GM19025 (cell line): Measurements from ENCODE around the gene ARHGAP15.

Source experiments
- ATAC-seq: cut with Tn5 transposase; IDR thresholded peaks from one replicate; pipeline ENCODE4 v1.9.1; 2021; ENCODE audit warnings: mild to moderate bottlenecking, low read depth, moderate library complexity; ENCODE audit not compliant: unreplicated experiment

ARHGAP15 gene

DNA sequence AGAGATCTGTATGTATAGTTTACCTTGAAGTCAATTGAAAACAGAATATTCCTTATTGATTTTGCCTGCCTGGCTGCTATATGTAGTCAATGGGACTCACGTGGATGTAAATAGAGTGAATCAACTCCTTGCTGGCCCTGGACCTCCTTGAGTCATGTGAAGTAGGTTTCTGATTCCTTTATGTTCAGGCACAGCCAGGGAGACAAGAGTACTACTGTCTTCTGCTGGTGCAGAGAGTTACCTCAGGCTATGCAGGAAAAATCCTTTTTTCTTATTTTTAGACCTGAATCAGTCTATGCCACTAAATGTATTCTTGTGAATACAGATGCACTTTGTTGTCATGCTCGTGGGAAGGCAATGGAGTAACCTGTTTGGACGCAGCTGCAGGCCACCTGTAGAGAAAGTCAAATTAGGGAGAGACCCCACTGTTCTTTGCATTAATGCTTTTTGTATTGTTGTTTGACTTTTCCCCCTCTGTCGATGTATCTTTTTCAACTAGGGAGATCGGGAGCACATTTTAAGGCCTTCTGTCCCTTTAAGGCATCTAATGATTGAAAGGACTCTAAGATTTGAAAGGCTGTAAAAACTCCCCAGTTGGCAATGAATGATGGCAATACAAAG, 473.9 kb downstream of the ARHGAP15 start:
- no peak for ATAC-seq

DNA sequence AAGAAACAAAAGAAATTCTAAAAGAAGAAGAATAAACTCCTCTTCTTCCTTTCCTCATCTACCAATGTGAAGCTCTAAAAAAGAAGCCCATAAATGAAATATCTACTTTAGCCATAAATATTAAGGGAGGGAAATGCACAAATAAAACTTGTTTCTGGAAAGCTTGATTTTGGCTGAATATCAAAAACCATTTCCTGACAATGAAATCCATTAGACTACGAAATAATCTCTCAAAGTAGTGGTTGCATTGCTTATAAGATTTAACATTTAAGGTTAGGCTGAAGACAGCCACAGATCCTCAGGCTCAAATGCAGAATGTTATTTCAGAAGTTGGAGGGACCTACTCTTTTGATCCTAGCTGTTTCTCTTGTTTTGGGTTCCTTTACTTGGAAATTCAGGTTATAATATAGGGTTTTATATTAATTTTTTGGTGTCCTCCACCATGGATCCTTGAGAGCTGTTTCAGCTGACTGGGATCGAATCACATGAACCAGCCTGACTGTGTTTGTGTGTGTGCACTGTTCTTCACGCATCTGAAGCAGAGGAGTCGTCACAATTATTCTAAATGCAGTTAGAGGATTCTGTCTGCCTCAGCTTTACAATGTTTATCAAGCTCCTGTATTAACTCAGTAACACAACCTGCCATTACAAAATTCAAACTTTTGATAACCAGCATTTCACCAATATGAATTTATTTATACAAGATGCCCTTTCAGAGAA, 474.8 kb downstream of the ARHGAP15 start:
- ATAC-seq, result no peak

DNA sequence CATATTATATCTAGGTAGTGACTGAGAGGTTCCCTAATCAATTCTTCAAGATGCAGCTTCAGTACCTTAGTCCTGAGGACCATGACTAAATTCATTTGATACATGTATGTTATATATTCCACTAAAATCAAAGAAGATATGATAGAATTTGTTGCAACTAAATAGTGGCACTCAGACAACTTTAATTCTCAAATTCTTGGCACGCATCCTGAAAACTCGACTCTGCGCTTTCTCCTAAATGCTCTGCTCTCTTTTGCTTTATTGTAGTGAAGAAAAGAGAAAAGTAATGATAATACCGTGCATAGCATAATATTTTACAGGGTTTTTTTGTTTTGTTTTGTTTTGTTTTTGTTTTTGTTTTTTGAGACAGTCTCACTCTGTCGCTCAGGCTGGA, 475.3 kb downstream of the ARHGAP15 start:
- no peak for ATAC-seq

DNA sequence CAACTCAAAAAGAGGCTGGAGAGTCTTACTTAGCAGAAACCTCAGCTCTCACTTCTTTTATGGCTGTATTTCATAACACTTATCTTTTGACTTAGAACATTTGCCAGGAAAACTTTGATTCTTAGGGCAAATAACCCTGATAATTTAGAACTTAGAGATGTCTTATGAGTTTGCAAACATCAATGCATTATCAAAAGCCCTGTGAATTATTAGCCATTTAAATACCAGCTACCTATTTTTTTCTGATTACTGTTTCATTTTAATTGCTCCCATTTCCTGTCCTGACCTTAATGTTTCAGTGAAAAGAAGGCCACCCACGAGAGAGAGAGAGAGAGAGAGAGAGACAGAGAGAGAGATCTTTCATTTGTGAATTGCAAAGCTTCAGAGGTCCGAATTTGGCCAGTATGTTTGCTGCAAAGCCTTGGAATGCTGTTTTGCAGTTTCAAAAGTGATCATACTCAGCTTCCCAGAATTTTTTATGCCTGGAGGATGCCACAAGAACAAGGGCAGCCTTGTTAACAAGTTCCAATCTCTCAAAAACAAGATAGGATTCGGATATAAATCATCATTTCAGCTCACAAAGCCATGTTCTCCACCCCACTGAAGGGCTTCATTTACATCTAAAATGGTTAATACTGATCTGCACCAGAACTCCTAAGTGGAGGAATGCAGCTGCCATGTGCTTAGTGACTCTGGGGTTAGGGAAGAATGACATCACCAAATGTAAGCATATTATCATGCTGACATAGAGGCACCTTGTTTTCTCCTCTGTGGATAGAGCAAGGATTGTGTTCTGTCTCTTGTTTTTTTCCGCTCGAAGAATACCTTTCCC, 478.2 kb downstream of the ARHGAP15 start:
- no peak for ATAC-seq

DNA sequence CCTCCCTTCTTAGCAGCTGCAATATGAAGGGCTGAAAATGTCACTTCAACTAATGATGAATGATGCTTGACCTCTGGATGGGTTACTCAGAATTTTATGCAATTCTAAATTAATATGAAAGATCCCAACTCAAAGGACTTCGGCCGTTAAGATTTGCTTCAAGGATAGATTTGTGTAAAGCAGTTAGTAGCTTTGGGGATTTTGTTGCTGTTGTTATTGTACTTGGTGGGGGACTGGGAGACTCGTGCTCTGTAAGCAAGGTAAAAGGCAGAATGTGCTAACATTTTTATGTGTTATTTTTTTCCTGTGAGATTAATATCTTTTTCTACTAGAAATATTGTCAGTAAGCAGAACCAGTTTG, 478.8 kb downstream of the ARHGAP15 start:
- ATAC-seq, result no peak

DNA sequence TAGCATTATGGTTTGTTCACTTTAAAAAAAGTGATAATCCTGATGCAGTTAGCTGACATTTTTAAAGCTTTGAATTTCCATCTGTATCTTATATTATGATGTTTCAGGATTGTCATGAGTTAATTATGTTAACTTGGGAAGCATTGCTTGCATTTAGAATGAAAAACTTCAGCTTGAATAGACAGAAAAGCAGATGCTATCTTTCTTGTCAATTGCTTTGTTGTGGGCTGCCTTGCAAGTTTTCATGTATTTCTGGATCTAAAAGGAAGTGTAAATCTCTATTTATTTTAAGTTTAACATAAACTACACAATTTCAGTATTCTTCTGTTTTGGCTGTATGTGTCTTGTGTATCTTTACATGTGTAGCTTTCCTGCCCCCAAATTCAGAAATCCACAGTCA, 479.5 kb downstream of the ARHGAP15 start:
- ATAC-seq, result no peak

DNA sequence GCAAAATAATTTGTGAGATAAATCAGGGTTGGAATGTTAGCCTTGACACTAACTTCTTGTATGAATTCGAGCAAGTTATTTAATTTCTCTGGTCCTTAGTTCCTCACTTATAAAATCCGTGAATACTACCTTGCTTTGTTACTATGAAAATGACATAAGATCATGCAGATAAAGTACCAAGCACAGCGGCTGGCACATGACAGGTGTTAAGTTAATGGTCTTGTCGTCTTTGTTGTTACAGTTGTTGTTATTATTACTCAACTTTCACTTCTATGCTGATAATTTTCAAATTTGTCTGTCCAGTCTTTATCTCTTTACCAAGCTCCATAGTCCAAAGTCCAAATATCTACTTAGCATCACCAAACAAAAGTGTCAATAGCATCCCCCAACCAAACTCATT, 482.1 kb downstream of the ARHGAP15 start:
- ATAC-seq, result no peak

DNA sequence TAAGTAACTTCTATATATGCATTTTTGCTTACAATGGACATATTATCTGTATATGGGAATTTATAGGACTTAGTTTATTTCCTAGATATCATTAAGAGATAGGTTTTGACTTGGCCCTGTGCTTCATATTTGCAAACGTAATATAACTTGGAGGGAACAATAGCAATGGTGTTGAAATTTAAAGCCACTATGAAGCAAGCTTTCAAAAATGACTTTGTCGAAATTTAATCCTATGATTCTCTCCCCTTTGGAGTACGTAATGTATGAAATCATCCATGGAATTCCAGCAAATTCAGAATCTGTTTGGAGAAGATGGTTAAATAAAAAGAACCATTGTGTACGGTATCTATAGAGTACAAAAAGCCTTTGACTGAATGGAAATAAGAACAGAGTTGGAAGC, 486.3 kb downstream of the ARHGAP15 start:
- ATAC-seq, result no peak

DNA sequence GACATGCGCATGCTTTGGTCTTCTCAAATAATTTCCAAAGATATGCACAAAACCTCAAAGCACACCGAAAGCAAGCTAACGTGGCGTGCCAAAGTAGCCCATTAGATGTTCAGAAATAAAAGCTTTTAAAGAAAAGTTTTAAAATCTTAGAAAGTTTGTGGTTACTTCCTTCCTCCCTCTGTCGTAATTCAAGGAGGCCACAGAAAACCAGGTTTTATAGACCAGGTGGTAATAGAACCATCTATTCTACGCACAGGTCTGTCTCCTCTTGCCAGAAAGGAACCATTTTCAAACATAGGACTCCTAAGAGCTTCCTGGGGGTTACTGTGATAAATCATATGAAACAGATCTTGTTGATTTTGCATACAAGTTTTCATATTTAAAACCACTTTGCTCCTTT, 487.2 kb downstream of the ARHGAP15 start:
- no peak for ATAC-seq

DNA sequence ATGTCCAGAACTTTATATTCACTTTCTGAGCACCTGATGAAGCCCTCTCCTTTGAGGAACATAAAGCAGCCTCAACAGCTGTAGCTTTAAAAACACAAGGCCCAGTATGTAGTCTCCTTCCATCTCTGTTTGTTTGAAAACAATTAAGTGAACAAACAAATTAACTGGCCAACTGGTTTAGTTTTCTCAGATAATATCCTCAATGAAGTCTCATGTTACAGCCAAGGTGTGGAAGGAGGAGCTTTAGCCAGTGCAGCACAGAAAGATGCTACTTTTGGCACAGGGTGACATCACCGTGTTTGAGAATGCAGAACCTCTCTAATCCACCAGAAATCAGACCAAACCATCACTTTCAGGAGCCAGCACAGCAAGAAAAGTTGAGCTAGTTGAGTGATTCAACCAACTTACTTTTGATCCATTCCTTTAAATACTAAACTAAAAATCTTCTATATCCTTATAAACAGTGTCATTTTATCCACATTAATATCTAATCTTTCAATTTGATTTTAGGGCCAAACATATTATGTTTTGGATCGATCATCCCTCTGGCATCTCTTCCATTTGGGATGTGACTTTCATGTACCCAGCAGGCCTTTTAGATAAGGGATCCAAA, 488.7 kb downstream of the ARHGAP15 start:
- ATAC-seq, result no peak

DNA sequence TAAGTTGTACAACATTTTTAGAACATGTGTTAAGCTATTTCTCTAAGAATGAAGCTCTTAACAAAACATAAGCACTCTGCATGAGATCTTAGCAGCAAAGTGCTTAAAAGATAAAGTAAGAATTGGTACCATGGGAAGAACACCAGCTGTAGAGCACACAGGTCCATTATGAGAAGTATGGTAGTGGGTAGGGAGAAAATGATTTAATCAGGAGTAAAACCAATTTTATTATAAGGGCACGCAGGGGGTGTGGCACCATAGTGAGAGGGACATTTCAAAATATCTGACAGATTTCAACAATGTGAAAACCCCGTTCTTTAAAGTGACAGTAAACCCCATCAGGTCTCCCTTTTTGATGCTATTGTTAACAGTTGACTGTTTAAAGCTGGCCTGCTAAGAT, 492.9 kb downstream of the ARHGAP15 start:
- ATAC-seq, result no peak

DNA sequence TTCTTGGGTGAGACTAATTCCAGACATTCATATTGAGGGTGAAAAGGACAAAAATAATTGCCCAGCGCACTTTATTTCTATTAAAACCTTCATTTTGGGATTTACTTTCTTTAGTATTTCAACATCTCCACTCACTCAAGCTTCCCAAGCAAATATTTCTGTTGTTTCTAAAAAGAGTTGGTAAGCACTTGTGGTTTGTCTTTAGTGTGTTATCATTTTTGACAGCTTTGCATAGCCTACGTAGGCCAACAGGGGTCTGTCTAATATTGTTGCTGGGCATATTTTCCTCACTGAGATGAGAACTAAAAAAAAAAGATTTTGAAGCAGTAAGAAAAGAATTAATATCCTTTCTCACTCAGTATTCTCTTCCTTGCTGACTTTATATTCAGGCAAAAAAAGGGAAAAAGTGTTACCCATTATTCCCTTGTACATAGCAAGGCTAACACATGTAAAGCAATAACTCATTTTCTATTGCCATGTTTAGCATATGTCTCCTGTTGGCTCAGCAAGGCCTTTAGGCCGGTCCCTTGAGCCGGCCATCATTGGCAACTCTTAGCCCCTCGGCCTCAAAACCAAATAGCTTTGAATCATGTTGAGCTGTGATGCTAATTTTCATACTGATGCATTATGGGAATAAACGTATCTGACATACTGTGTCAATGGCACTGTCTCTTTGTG, 494.2 kb downstream of the ARHGAP15 start:
- no peak for ATAC-seq

DNA sequence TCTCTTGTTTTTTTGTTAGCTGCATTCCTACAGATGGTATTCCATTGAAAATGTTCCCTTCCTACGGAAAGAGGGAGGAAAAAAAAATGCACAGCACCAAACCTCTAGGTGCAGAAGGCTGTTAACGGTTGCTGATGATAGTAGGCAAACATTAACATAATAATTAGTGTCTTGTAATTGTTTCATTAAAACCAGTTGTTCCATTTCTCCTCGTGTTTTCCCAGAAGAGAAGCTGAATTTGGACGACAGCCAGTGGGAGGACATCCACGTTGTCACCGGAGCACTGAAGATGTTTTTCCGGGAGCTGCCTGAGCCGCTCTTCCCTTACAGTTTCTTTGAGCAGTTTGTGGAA, 494.7 kb downstream of the ARHGAP15 start:
- no peak for ATAC-seq

DNA sequence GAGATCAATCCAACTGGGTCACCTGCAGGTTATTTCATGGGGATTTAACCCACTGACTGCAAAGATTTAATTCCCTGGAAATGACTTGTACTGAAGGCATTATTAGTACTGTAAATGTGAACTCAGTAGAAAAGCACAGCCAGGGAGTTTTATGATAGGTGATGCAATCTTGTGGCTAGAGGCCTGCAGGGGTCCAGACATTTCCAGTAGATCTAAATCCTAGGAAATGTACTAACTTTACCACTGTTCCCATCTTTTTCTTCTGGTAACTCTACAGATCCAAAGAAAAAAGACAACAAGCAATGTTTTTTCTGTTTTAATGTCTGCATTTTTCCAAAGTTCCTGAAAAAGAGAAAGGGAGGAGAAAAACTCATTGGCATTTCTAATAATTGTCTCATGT, 500.1 kb downstream of the ARHGAP15 start:
- ATAC-seq, result no peak

DNA sequence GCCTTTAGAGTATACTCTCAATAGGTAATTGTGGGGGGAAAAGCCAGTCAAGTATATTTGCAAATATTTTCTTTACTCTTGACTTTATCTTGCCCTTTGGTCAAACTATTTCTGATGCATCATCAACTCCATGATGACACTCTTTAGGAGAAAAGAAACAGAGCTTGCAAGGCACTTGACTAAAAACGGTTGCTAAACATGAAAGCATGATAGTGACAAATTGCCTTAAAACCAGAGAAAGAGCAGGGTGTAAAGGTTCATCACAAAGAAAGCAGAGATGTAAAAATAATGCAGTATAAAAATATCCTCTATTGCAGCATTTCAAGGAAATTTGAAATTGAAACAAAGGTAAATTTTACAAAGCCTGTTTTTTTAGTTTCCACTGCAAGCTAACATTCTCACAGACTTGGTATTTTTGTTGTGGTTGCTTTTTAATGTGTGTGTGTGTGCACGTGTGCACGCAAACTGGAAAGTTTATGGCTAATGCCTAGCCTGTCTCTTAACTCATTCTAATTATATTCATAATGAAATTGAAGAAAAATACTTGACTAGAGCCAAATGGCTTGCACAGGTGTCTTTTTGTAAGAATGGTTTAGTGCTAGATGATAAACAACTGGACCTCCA, 503.6 kb downstream of the ARHGAP15 start:
- ATAC-seq, result no peak

DNA sequence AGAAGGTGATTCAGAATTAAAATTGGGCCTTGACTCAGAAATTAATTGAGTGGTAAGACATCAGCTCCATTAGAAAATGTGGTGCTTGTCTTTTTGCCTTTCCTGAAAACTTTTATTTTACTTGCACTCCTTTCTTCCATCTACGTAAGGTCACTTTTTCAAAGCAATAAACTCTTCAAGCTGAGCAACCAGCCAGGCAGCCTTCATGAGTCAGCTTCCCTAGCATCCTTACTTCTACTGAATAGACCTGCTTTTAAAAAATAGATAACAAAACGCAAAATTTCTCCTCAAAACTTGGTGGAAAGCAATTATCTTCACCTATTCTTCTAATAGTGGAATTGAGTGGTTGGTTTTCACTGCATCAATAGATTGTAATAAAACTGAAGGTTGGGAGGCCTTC, 504.2 kb downstream of the ARHGAP15 start:
- ATAC-seq, result no peak

DNA sequence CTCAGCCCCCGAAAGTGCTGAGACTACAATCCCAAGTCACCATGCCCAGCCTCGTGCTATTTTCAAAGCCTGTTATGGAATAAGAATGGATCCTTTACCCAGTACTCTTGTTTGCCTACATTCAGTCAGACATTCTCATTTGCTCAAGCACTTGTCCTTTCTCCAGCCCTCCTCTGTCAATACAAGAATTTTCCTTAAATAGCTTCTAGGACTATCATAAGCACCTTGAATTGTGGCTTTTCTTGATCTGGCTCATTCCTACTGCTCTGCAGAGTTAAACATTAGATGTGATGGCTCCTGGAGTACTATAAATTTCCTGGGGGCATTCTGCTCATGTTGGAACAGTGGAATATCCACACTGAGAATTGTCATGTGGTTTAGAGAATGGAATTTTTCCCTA, 506.1 kb downstream of the ARHGAP15 start:
- no peak for ATAC-seq

DNA sequence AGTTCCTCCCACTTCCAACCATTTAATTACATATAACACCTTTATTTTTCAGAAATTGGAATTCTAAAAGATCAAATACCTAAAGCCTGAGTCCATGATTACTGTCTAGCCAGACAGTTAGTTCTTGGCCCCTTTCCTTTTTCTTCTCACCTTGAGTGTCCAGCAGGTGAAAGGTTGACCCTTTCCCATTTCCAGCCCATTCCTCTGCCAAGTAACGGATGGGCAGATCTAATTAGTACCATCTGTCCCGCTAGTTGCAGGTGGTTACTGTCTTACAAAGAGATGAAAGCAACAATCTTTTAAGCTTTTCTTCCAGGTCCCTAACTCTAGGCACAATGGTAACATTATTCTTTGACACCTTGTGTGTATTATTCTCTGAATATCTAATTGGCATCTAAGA, 506.7 kb downstream of the ARHGAP15 start:
- no peak for ATAC-seq

DNA sequence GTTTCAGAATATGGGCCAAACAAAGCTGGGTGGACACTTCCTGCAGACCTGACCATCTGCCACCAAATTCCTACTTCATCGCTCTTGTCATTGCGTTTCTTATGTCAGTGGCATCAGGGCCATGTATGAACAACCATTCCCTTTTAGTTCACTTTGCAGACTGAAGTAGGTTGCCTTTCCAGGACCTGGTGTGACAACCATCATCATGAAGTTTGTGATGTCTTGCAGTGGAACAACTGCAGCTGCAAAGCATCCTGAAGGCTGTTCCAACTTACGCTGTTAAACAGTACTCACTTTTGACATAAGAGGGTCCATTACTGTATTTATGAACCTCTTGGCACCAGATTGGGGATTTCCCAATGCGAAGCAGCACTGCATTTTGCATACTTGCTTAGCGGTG, 511.6 kb downstream of the ARHGAP15 start:
- no peak for ATAC-seq

DNA sequence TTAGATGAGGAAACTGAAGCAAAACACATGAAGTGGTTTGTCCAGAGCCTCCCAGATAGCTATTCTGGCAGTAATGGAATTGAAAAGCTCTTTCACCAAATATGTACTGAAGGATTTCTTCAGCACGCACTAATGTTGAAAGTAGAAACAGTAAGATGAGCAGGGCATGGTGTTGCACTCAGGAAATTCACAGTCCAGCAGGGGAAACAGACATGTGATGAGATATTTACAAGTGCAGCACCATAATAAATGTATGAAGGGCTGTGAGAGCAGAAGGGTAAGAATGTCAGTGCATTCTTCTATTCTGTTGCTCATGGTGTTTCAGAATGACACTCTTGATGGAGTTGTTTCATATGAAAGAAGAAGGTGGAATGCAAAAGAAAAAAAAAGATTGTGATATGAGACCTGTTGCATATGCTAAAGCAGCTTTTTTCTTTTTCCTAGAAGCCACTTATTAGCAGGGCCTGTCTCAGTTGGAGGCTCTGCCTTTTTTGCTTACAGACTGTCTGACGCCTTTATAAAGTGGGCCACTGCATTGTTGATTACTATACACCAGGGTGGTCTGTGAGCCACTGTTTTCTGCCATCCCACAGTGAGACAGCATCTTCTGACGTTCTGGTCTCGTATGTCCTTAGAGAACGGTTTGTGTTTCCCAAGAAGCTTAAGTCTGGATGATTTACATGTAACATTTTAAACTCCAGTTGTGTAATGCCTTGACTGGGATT, 516.9 kb downstream of the ARHGAP15 start:
- ATAC-seq, result no peak
